OCI-LY7 (cell line): ENCODE measurements around the gene DNAH14. TPM values are rescaled to one million over a fixed set of nuclear protein-coding genes. Genes with fewer than 3 reads are reported as not detected.

Experiments
- BruUV-seq: library from RNA; stranded (reverse); fragments of 400-500 nt; replicated peaks from 2 replicates; lab custom pipeline; 2021; lab: Mats Ljungman, UMichigan
- CTCF ChIA-PET: fragments of 300-600 bp; sonication (Branson Sonifier 250); formaldehyde crosslinking; loops from one replicate; lab custom pipeline; 2022; ENCODE audit warnings: antibody characterized with exemption; ENCODE audit not compliant: unreplicated experiment; lab: Charles Lee
- POLR2A ChIA-PET: fragments of 300-600 bp; sonication (Branson Sonifier 250); formaldehyde crosslinking; loops from one replicate; lab custom pipeline; 2022; ENCODE audit warnings: antibody characterized with exemption; lab: Charles Lee
- DNase-seq: peaks from one replicate; pipeline ENCODE4 v3.0.0-alpha.2; 2015; ENCODE audit warnings: low spot score
- H2AFZ ChIP-seq: fragments of 200-600 bp; sonication (generic), shearing (Covaris generic); 2 replicates; pipeline ENCODE4 v1.6.1; 2014; ENCODE audit warnings: mild to moderate bottlenecking, antibody characterized with exemption, low read length, moderate library complexity
- H3K27ac ChIP-seq: fragments of 200-600 bp; sonication (generic); 2 replicates; pipeline ENCODE4 v1.5.1; 2014; ENCODE audit warnings: mixed run types, low read depth, mild to moderate bottlenecking, moderate library complexity, low read length, inconsistent platforms; ENCODE audit not compliant: poor library complexity, severe bottlenecking
- H3K36me3 ChIP-seq: fragments of 200-600 bp; sonication (generic); 2 replicates; pipeline ENCODE4 v1.6.1; 2014; ENCODE audit warnings: mild to moderate bottlenecking, antibody characterized with exemption, low read length, moderate library complexity, mixed read lengths; ENCODE audit not compliant: insufficient read depth
- H3K4me1 ChIP-seq: fragments of 200-600 bp; sonication (generic); 2 replicates; pipeline ENCODE4 v1.5.1; 2014; ENCODE audit warnings: mild to moderate bottlenecking, low read length; ENCODE audit not compliant: insufficient read depth, poor library complexity, severe bottlenecking
- H3K4me2 ChIP-seq: fragments of 200-600 bp; sonication (generic); 2 replicates; pipeline ENCODE4 v1.6.1; 2014; ENCODE audit warnings: mild to moderate bottlenecking, low read length
- H3K4me3 ChIP-seq: fragments of 200-600 bp; sonication (generic); 2 replicates; pipeline ENCODE4 v1.5.1; 2014; ENCODE audit warnings: mild to moderate bottlenecking, low read depth, low read length; ENCODE audit not compliant: poor library complexity, severe bottlenecking
- H3K79me2 ChIP-seq: fragments of 200-600 bp; sonication (generic); 2 replicates; pipeline ENCODE4 v1.6.1; 2016; ENCODE audit warnings: low read depth, mild to moderate bottlenecking, low read length, moderate library complexity, mixed read lengths; ENCODE audit not compliant: insufficient read depth
- H3K9me2 ChIP-seq: fragments of 200-600 bp; sonication (generic); 2 replicates; pipeline ENCODE4 v1.6.1; 2016; ENCODE audit warnings: mild to moderate bottlenecking, low read length, mixed read lengths; ENCODE audit not compliant: insufficient read depth
- H3K9me3 ChIP-seq: fragments of 200-600 bp; sonication (generic); 2 replicates; pipeline ENCODE4 v1.6.1; 2014; ENCODE audit warnings: mild to moderate bottlenecking, mixed run types, low read length, mixed read lengths
- H4K20me1 ChIP-seq: fragments of 200-600 bp; sonication (generic); 2 replicates; pipeline ENCODE4 v1.6.1; 2014; ENCODE audit warnings: mild to moderate bottlenecking, antibody characterized with exemption, low read length, moderate library complexity, mixed read lengths; ENCODE audit not compliant: insufficient read depth
- EZH2phosphoT487 ChIP-seq: fragments of 200-600 bp; sonication (generic); IDR thresholded peaks from 2 replicates; pipeline ENCODE4 v1.6.1; 2018; ENCODE audit warnings: low read depth, borderline replicate concordance, mild to moderate bottlenecking, mixed run types, antibody characterized with exemption, low read length, moderate library complexity, mixed read lengths
- intact Hi-C: fragments of 100-400 bp; cut with micrococcal nuclease; formaldehyde crosslinking; loops from one replicate; pipeline ENCODE4 v1.10.0; 2022; ENCODE audit not compliant: unreplicated experiment
- total RNA-seq, 2 experiments: library from RNA; depleted of rRNA in 1 of 2; stranded (reverse); fragments of >200 nt in 1 of 2; shearing (Covaris generic) in 1 of 2; gene quantifications; 2 replicates each; pipeline ENCODE4 v1.2.3, GENCODE V29; 2014 to 2022
- TF ChIP-seq, protein P1 (sequence below): fragments of 200-600 bp; sonication (generic); conservative IDR thresholded peaks from 2 replicates; pipeline ENCODE4 v1.5.1; 2014; ENCODE audit warnings: mild to moderate bottlenecking, antibody characterized with exemption, low read length, moderate library complexity, mixed read lengths

DNAH14 gene
- total RNA-seq, 2 experiments from 2014 or later = not detected

GRCh38 chr1:225373155-225373554 is 443.7 kb downstream of the DNAH14 start:
- Histone ChIP-seq H3K79me2 (no peaks in the 10 kb centered on the region), H2AFZ (no peak overlapping the region), H3K36me3 (no peaks in the 10 kb centered on the region), H3K27ac (no peak overlapping the region), H3K9me2 (no peaks in the 10 kb centered on the region), H3K9me3 (no peaks in the 10 kb centered on the region), H3K4me1 (no peaks in the 10 kb centered on the region), H3K4me3 (no peak overlapping the region), H4K20me1 (no peaks in the 10 kb centered on the region), H3K4me2 (no peak overlapping the region)
- no TSS peak for BruUV-seq
- ChIA-PET POLR2A (no interaction called here), CTCF (no interaction called here)
- no peak for DNase-seq
- intact Hi-C loops = no loop called here
- TF ChIP-seq, protein P1, sequence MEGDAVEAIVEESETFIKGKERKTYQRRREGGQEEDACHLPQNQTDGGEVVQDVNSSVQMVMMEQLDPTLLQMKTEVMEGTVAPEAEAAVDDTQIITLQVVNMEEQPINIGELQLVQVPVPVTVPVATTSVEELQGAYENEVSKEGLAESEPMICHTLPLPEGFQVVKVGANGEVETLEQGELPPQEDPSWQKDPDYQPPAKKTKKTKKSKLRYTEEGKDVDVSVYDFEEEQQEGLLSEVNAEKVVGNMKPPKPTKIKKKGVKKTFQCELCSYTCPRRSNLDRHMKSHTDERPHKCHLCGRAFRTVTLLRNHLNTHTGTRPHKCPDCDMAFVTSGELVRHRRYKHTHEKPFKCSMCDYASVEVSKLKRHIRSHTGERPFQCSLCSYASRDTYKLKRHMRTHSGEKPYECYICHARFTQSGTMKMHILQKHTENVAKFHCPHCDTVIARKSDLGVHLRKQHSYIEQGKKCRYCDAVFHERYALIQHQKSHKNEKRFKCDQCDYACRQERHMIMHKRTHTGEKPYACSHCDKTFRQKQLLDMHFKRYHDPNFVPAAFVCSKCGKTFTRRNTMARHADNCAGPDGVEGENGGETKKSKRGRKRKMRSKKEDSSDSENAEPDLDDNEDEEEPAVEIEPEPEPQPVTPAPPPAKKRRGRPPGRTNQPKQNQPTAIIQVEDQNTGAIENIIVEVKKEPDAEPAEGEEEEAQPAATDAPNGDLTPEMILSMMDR = no peak

- Histone ChIP-seq H4K20me1 (no peaks in the 10 kb centered on the region), H3K4me1 (no peaks in the 10 kb centered on the region), H3K4me2 (no peak overlapping the region), H3K79me2 (no peaks in the 10 kb centered on the region), H3K9me2 (no peaks in the 10 kb centered on the region), H3K9me3 (no peaks in the 10 kb centered on the region), H2AFZ (no peak overlapping the region), H3K4me3 (no peak overlapping the region), H3K36me3 (no peaks in the 10 kb centered on the region), H3K27ac (no peak overlapping the region)
- POLR2A ChIA-PET = no interaction called here
- no TSS peak for BruUV-seq
- intact Hi-C loops = no loop called here
- CTCF ChIA-PET = no interaction called here
- TF ChIP-seq EZH2phosphoT487 = no peak
- TF ChIP-seq, protein P1 = no peak
- DNase-seq = no peak
Measured at GRCh38 chr1:225374996-225375395, 445.5 kb downstream of the DNAH14 start.

- H2AFZ ChIP-seq = no peak overlapping the region
- no peaks in the 10 kb centered on the region for H4K20me1 ChIP-seq
- ChIA-PET POLR2A (interaction anchor here (0.6 to 1.9 kb wide), 6 partner anchors 8 to 62 kb away, joined by 3 to 9 read pairs (median 4); no protein-coding TSS in a partner anchor), CTCF (interaction anchor here (0.6 kb wide), 1 partner anchor 11 kb away, joined by 3 read pairs; no protein-coding TSS in a partner anchor)
- no peaks in the 10 kb centered on the region for H3K4me1 ChIP-seq
- H3K36me3 ChIP-seq = no peaks in the 10 kb centered on the region
- H3K79me2 ChIP-seq = no peaks in the 10 kb centered on the region
- no peak overlapping the region for H3K4me2 ChIP-seq
- intact Hi-C loops = no loop called here
- DNase-seq = no peak
- H3K9me2 ChIP-seq = no peaks in the 10 kb centered on the region
- BruUV-seq = no TSS peak
- no peaks in the 10 kb centered on the region for H3K9me3 ChIP-seq
- no peak for TF ChIP-seq EZH2phosphoT487
- TF ChIP-seq, protein P1 = no peak
- no peak overlapping the region for H3K4me3 ChIP-seq
- no peak overlapping the region for H3K27ac ChIP-seq
Measured at GRCh38 chr1:225378880-225379279, 449.4 kb downstream of the DNAH14 start.
